Lung (tissue), 12 donors: ENCODE measurements around the gene VEGFA. TPM values are rescaled to one million over a fixed set of nuclear protein-coding genes. Genes with fewer than 3 reads are reported as not detected.

Experiments used
- ATAC-seq: fragments of 200-7000 bp; cut with Tn5 transposase; one replicate; pipeline ENCODE4 v1.9.1; 2020; ENCODE audit warnings: moderate number of reproducible peaks; ENCODE audit not compliant: insufficient read depth, low FRiP score
- DNase-seq, 3 donors: peaks; one replicate each; pipeline ENCODE4 v3.0.0-alpha.2; 2013 to 2017
- H3K27ac ChIP-seq, 2 donors: one replicate each; pipeline ENCODE4 v1.5.1; 2013; ENCODE audit warnings: mild to moderate bottlenecking in 2 of 2, moderate library complexity in 2 of 2, control low read depth in 1 of 2, inconsistent platforms in 1 of 2, low read depth in 1 of 2, low read length in 1 of 2
- H3K27me3 ChIP-seq, 3 donors: one replicate each; pipeline ENCODE4 v1.5.1; 2013; ENCODE audit warnings: low read length in 2 of 3; ENCODE audit not compliant: control insufficient read depth in 3 of 3, insufficient read depth in 3 of 3
- H3K36me3 ChIP-seq, 4 donors: one replicate each; pipeline ENCODE4 v1.5.1; 2013; ENCODE audit warnings: low read length in 4 of 4, mild to moderate bottlenecking in 1 of 4, moderate library complexity in 1 of 4; ENCODE audit not compliant: control insufficient read depth in 4 of 4, insufficient read depth in 4 of 4
- H3K4me1 ChIP-seq, 5 donors: one replicate each; pipeline ENCODE4 v1.5.1; 2013; ENCODE audit warnings: low read length in 5 of 5, mild to moderate bottlenecking in 2 of 5, moderate library complexity in 1 of 5; ENCODE audit not compliant: control insufficient read depth in 5 of 5, insufficient read depth in 5 of 5
- H3K4me3 ChIP-seq: one replicate; pipeline ENCODE4 v1.5.1; 2013; ENCODE audit warnings: mild to moderate bottlenecking, control low read depth, moderate library complexity
- H3K9ac ChIP-seq, 2 donors: one replicate each; pipeline ENCODE4 v1.5.1; 2013; ENCODE audit warnings: low read length in 2 of 2, control low read depth in 1 of 2; ENCODE audit not compliant: insufficient read depth in 1 of 2
- H3K9me3 ChIP-seq, 4 donors: one replicate each; pipeline ENCODE4 v1.5.1; 2013; ENCODE audit warnings: low read length in 3 of 4, mild to moderate bottlenecking in 1 of 4, moderate library complexity in 1 of 4; ENCODE audit not compliant: control insufficient read depth in 4 of 4, insufficient read depth in 3 of 4
- WGBS, 2 donors: extraction: QIAGEN DNeasy Blood & Tissue Kit; methylation state at CpG; one replicate each; pipeline ENCODE4 v1.1.7; 2013; 5-methylcytosine and 5-hydroxymethylcytosine counted together
- polyA plus RNA-seq, 2 donors: library from polyadenylated mRNA; stranded (reverse); fragments of 200-250 nt; gene quantifications; one replicate each; pipeline ENCODE4 v1.2.1, GENCODE V29; 2013
- total RNA-seq, 2 donors: library from RNA; depleted of rRNA in 1 of 2; stranded (reverse); fragments of >200 nt in 1 of 2; gene quantifications; one replicate each; pipeline ENCODE4 v1.2.1, GENCODE V29; 2014 to 2021
- TF ChIP-seq, protein P1 (sequence below): IDR thresholded peaks from 2 replicates; pipeline ENCODE4 v1.5.1; 2012; ENCODE audit warnings: mild to moderate bottlenecking; ENCODE audit errors: control extremely low read depth, extremely low read depth
- donor health status: control.
- donor health status: control.
- donor health status: Bipolar disorder and iron deficiency.
- donor health status: healthy.
- donor health status: DM: yes; HTN: yes; CAD: no.

VEGFA gene
- total and polyA plus RNA-seq, 4 donors = 98.3 to 275 (median 140) TPM

DNA sequence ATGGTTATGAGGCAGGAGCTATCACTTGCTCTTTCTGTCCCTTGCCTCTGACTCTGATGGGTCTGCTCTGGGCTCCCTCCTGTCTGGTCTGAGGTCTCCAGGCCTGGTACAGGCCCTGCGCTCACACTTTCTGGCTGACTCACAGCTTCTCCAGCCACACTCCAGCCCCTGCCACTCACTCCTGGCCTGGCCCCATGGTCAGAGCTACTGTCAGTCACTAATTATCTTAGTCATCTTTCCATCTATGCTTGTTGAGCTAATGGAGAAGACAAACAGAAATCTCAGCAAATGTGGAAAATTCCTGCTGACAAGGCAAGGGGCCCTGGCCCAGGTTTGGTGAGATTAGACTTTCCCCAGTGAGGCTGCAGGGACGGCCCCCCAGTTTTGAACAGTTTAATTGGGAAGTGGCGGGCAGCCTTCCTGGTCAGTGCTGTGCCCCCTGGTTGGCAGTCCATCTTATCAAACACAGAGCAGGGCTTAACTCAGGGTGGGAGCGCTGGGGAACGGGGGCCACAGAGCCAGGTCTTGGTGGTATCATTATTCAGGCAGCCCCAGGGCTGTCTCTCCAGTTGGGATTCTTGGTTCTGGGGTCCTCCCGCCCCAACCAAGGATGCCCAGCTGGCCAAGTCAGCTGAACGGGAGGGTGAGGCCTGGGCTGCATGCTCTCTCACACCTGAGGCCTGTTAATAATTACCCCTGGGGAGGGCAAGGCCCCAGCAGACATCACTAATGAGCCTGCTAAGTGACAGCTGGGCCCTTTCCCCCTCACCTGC is 63.4 kb downstream of the VEGFA start:
- Histone ChIP-seq H3K4me1 (peaks cover 0 to 14% (median 0%) of the 10 kb centered on the region in 5 donors), H3K36me3 (no peaks in the 10 kb centered on the region), H3K4me3 (no peak overlapping the region), H3K27ac (no peak overlapping the region), H3K9me3 (no peaks in the 10 kb centered on the region), H3K27me3 (no peaks in the 10 kb centered on the region), H3K9ac (no peak overlapping the region)
- 84 to 93% methylated on average over 7 of the region's 7 CpGs for WGBS, 2 donors
- DNase-seq = peak in 1 of 3 donors; percentile 36
- TF ChIP-seq, protein P1, sequence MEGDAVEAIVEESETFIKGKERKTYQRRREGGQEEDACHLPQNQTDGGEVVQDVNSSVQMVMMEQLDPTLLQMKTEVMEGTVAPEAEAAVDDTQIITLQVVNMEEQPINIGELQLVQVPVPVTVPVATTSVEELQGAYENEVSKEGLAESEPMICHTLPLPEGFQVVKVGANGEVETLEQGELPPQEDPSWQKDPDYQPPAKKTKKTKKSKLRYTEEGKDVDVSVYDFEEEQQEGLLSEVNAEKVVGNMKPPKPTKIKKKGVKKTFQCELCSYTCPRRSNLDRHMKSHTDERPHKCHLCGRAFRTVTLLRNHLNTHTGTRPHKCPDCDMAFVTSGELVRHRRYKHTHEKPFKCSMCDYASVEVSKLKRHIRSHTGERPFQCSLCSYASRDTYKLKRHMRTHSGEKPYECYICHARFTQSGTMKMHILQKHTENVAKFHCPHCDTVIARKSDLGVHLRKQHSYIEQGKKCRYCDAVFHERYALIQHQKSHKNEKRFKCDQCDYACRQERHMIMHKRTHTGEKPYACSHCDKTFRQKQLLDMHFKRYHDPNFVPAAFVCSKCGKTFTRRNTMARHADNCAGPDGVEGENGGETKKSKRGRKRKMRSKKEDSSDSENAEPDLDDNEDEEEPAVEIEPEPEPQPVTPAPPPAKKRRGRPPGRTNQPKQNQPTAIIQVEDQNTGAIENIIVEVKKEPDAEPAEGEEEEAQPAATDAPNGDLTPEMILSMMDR = no peak
- no peak for ATAC-seq

DNA sequence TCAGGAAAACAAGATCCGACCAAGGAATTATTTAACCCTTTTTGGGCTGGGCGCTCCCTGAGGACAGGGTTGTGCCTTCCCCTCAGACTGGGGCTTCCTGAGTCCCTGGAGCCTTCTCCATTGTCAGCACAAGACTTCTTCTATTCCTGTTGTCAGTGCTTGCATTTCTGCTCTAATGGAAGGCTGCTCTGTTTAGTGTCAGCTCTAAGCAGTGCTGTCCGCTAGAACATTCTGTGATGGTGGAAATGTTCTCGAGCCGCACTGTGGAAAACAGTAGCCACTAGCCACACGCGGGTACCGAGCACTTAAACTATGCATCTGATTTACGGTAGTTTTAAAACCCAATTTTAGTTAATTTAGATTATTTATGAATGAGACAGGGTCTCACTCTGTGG is 64.0 kb downstream of the VEGFA start:
- TF ChIP-seq, protein P1 = no peak
- H3K9ac ChIP-seq = no peak overlapping the region
- no peaks in the 10 kb centered on the region for H3K9me3 ChIP-seq
- no peaks in the 10 kb centered on the region for H3K27me3 ChIP-seq
- H3K27ac ChIP-seq = no peak overlapping the region
- H3K4me1 ChIP-seq = peaks cover 0 to 15% (median 0%) of the 10 kb centered on the region in 5 donors
- no peak overlapping the region for H3K4me3 ChIP-seq
- DNase-seq (no peak), ATAC-seq (no peak)
- no peaks in the 10 kb centered on the region for H3K36me3 ChIP-seq
- WGBS, 2 donors = 91 to 92% methylated on average over 9 of the region's 9 CpGs

DNA sequence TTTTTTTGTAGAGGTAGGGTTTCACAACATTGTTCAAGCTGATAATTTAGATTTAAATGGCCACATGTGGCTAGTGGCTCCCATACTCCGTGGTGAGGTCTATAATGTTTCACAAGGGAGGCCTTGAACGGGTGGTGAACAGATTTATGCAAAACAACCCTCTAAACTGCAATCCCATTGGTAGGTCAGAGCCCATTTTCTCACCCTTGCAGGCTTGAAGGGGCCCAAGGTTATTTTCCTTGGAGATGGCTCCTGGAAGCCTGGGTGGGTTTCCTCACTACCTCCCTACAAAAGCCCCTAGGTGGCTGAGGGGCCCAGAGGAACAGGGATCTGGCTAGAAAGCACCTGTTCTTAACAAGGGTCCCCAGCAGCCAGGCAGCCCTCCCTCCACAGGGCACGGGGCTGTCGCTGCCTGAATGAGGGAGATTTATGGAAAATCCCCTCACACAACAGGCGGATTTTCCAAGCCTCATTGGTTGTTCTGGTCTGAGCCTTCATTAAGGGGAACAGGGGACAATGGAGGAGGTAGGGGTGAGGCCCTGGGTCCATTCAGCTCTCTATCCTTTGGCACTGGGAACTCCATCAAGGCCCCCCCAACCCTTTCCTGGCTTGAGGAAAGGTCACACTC is 64.6 kb downstream of the VEGFA start:
- no peak overlapping the region for H3K27ac ChIP-seq
- DNase-seq (no peak), ATAC-seq (no peak)
- TF ChIP-seq, protein P1 = no peak
- no peak overlapping the region for H3K4me3 ChIP-seq
- H3K9me3 ChIP-seq = no peaks in the 10 kb centered on the region
- no peaks in the 10 kb centered on the region for H3K36me3 ChIP-seq
- 83 to 90% methylated on average over 5 of the region's 5 CpGs for WGBS, 2 donors
- H3K4me1 ChIP-seq = peaks cover 0 to 15% (median 0%) of the 10 kb centered on the region in 5 donors
- H3K27me3 ChIP-seq = no peaks in the 10 kb centered on the region
- no peak overlapping the region for H3K9ac ChIP-seq
